H1 (cell line): Measurements from ENCODE around the gene GADL1.

Source experiments
- CHD2 ChIP-seq: IDR thresholded peaks from 2 replicates; pipeline ENCODE4 v1.6.1; 2012; ENCODE audit warnings: low read length, improper control_type of control experiment
- JUN ChIP-seq: IDR thresholded peaks from 2 replicates; pipeline ENCODE4 v1.6.1; 2011; ENCODE audit warnings: low read depth, mild to moderate bottlenecking, improper control_type of control experiment, low read length
- JUND ChIP-seq: IDR thresholded peaks from 2 replicates; pipeline ENCODE4 v1.6.1; 2011; ENCODE audit warnings: mild to moderate bottlenecking, improper control_type of control experiment, low read length
- KDM1A ChIP-seq: fragments of 200-600, 300-600 bp; sonication (generic); IDR thresholded peaks from 2 replicates; pipeline ENCODE4 v1.7.1; 2016; ENCODE audit warnings: mild to moderate bottlenecking, low read length, borderline replicate concordance
- MAFK ChIP-seq: IDR thresholded peaks from 2 replicates; pipeline ENCODE4 v1.6.1; 2012; ENCODE audit warnings: low read depth, mild to moderate bottlenecking, improper control_type of control experiment, low read length
- RAD21 ChIP-seq, 2 experiments: IDR thresholded peaks in 1 of 2; conservative IDR thresholded peaks in 1 of 2; 2 replicates each; pipeline ENCODE4 v1.6.1; 2011; ENCODE audit warnings: low read depth in 2 of 2, low read length in 2 of 2, improper control_type of control experiment in 1 of 2, inconsistent platforms in 1 of 2, mild to moderate bottlenecking in 1 of 2, moderate library complexity in 1 of 2
- YY1 ChIP-seq: IDR thresholded peaks from 2 replicates; pipeline ENCODE4 v1.6.1; 2011; ENCODE audit warnings: low read depth, mild to moderate bottlenecking, low read length
- TF ChIP-seq, protein P1 (sequence below), 3 experiments: IDR thresholded peaks; 1 replicate in 2 of 3; 2 replicates in 1 of 3; pipeline versions ENCODE4 v1.5.1 to v1.6.1; 2011; ENCODE audit warnings: low read length in 3 of 3, mild to moderate bottlenecking in 3 of 3, inconsistent platforms in 2 of 3, low read depth in 1 of 3, moderate library complexity in 1 of 3; ENCODE audit not compliant: insufficient read depth in 1 of 3; ENCODE audit errors: control extremely low read depth in 1 of 3

DNA sequence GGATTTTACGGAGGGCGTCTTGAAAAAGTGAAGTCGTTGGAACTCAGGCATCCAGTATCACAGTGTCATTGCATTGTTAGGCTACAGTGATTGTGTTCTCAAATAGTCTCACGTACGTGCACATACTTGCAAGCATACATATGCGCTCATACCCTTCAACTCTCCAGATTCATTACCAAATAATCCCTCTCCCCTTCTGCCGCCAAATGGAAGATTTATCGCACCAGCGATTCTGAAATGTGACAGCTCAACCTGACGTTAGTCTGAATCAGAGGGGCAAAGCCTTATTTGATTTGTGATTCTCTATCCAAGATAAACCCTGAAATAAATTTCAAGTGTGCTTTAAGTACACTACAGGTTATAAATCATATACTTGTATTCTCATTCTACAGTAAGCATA is 119.4 kb downstream of the GADL1 start:
- TF ChIP-seq RAD21 (IDR thresholded peaks at IDR 0.05 in 1 of 2, conservative IDR thresholded peaks at IDR 0.05 in 1 of 2; ENCODE audit: low read depth in 2 of 2, low read length in 2 of 2) (no peak), KDM1A (no peak), CHD2 (no peak), JUN (no peak), JUND (no peak), YY1 (no peak), MAFK (no peak)
- TF ChIP-seq, protein P1, sequence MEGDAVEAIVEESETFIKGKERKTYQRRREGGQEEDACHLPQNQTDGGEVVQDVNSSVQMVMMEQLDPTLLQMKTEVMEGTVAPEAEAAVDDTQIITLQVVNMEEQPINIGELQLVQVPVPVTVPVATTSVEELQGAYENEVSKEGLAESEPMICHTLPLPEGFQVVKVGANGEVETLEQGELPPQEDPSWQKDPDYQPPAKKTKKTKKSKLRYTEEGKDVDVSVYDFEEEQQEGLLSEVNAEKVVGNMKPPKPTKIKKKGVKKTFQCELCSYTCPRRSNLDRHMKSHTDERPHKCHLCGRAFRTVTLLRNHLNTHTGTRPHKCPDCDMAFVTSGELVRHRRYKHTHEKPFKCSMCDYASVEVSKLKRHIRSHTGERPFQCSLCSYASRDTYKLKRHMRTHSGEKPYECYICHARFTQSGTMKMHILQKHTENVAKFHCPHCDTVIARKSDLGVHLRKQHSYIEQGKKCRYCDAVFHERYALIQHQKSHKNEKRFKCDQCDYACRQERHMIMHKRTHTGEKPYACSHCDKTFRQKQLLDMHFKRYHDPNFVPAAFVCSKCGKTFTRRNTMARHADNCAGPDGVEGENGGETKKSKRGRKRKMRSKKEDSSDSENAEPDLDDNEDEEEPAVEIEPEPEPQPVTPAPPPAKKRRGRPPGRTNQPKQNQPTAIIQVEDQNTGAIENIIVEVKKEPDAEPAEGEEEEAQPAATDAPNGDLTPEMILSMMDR (IDR thresholded peaks at IDR 0.05; ENCODE audit: control extremely low read depth in 1 of 3, insufficient read depth in 1 of 3, low read depth in 1 of 3, low read length in 3 of 3): no peak
